Keratinocyte (primary cell): ENCODE data around the gene C19orf25. TPM values are rescaled to one million over a fixed set of nuclear protein-coding genes. Genes with fewer than 3 reads are reported as not detected.

Source experiments
- DNase-seq: peaks from one replicate; pipeline ENCODE4 v3.0.0-alpha.2; 2011; ENCODE audit warnings: low read depth, missing footprints, low spot score
- FAIRE-seq: peaks from 2 replicates; lab custom pipeline; 2011; peaks lifted over from hg19 to GRCh38; lab: Jason Lieb, UNC
- H2AFZ ChIP-seq: 2 replicates; pipeline ENCODE4 v1.6.0; 2012; ENCODE audit warnings: low read length, control low read depth, inconsistent platforms; ENCODE audit not compliant: control insufficient read depth
- H3K27ac ChIP-seq: 2 replicates; pipeline ENCODE4 v1.5.1; 2011; ENCODE audit warnings: low read length; ENCODE audit not compliant: control insufficient read depth, insufficient read depth
- H3K27me3 ChIP-seq: 3 replicates; pipeline ENCODE4 v1.6.0; 2011; ENCODE audit warnings: low read length; ENCODE audit not compliant: control insufficient read depth, insufficient read depth; ENCODE audit errors: extremely low read depth
- H3K36me3 ChIP-seq, 2 experiments: 2 replicates in 1 of 2; 3 replicates in 1 of 2; pipeline ENCODE4 v1.5.1; 2011; ENCODE audit warnings: low read length in 2 of 2, mild to moderate bottlenecking in 1 of 2; ENCODE audit not compliant: control insufficient read depth in 2 of 2, insufficient read depth in 2 of 2; ENCODE audit errors: extremely low read depth in 1 of 2
- H3K4me1 ChIP-seq: 3 replicates; pipeline ENCODE4 v1.5.1; 2011; ENCODE audit warnings: low read length; ENCODE audit not compliant: control insufficient read depth, insufficient read depth; ENCODE audit errors: extremely low read depth
- H3K4me2 ChIP-seq: 3 replicates; pipeline ENCODE4 v1.6.0; 2011; ENCODE audit warnings: low read depth, low read length; ENCODE audit not compliant: control insufficient read depth, insufficient read depth; ENCODE audit errors: extremely low read depth
- H3K4me3 ChIP-seq, 3 experiments: fragments of 200-600 bp in 1 of 3; sonication (generic) in 1 of 3; 2 replicates in 2 of 3; 3 replicates in 1 of 3; pipeline ENCODE4 v1.5.1; 2011 to 2016; ENCODE audit warnings: low read length in 3 of 3, mild to moderate bottlenecking in 3 of 3, control low read depth in 2 of 3, inconsistent platforms in 1 of 3, low read depth in 1 of 3, mixed read lengths in 1 of 3, mixed run types in 1 of 3, moderate library complexity in 1 of 3; ENCODE audit not compliant: control insufficient read depth in 2 of 3, insufficient read depth in 2 of 3; ENCODE audit errors: extremely low read depth in 1 of 3
- H3K79me2 ChIP-seq: 2 replicates; pipeline ENCODE4 v1.6.0; 2012; ENCODE audit warnings: low read length; ENCODE audit not compliant: control insufficient read depth, insufficient read depth
- H3K9ac ChIP-seq: 3 replicates; pipeline ENCODE4 v1.6.0; 2011; ENCODE audit warnings: low read length; ENCODE audit not compliant: control insufficient read depth, insufficient read depth; ENCODE audit errors: extremely low read depth
- H3K9me1 ChIP-seq: 3 replicates; pipeline ENCODE4 v1.6.0; 2011; ENCODE audit warnings: low read length; ENCODE audit not compliant: control insufficient read depth, insufficient read depth; ENCODE audit errors: extremely low read depth
- H3K9me3 ChIP-seq: 2 replicates; pipeline ENCODE4 v1.5.1; 2012; ENCODE audit warnings: low read depth, low read length; ENCODE audit not compliant: control insufficient read depth
- H4K20me1 ChIP-seq: 3 replicates; pipeline ENCODE4 v1.6.0; 2011; ENCODE audit warnings: low read length; ENCODE audit not compliant: control insufficient read depth, insufficient read depth; ENCODE audit errors: extremely low read depth
- CTCF ChIP-seq, 3 experiments: IDR thresholded peaks in 1 of 3; conservative IDR thresholded peaks in 1 of 3; optimal IDR thresholded peaks in 1 of 3; 2 replicates in 2 of 3; 3 replicates in 1 of 3; pipeline versions ENCODE3 to v1.5.1; 2011; ENCODE audit warnings: low read length in 3 of 3, mild to moderate bottlenecking in 3 of 3, moderate library complexity in 2 of 3, control low read depth in 1 of 3, inconsistent platforms in 1 of 3; ENCODE audit not compliant: insufficient read depth in 2 of 3; ENCODE audit errors: extremely low read depth in 1 of 3
- EZH2 ChIP-seq: IDR thresholded peaks from one replicate; pipeline ENCODE4 v1.6.1; 2012; ENCODE audit warnings: inconsistent platforms, mild to moderate bottlenecking, low read length, moderate library complexity
- dilution Hi-C: fragments of 300-500 bp; cut with MboI; formaldehyde crosslinking; loops from one replicate; pipeline ENCODE4 v1.7.0; 2020; ENCODE audit warnings: low sequenced_read_pairs; ENCODE audit not compliant: extremely low pct_ligation_motif_present
- polyA plus RNA-seq, 5 experiments: library from polyadenylated mRNA; depleted of rRNA in 3 of 5; stranded (reverse) in 3 of 5; stranded (forward) in 1 of 5; unstranded in 1 of 5; fragments of >200 nt; gene quantifications; 1 replicate in 1 of 5; 2 replicates in 3 of 5; 3 replicates in 1 of 5; pipeline versions ENCODE4 v1.2.1 to v1.2.3, GENCODE V29; 2011 to 2012; ENCODE audit warnings: missing spikeins in 2 of 5, low read depth in 1 of 5, low replicate concordance in 1 of 5

C19orf25 gene
- polyA plus RNA-seq, 1 donor (not counting 4 experiments of a cell fraction or from before 2014, with no cell fraction given): 11.2 TPM

DNA sequence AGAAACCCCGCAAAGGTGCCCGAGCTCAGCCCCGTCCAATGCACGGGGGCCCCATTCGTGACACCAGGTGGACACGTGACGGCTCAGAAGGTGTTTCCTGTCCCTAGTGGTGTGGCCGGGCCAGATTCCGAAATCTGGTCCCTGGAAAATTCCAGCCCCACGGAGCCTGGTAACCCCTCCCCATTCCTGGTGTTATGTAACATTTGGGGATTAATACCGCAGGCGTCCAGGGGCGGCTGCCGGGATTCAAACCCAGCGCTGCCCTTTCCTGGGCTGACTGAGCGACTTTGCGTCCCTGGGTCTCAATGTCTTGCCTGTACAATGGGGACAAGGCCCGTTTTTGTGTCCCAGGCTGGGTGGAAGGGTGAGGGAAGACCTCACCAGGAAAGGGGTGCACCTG, 43.8 kb upstream of the C19orf25 start:
- dilution Hi-C loops: no loop called here

DNA sequence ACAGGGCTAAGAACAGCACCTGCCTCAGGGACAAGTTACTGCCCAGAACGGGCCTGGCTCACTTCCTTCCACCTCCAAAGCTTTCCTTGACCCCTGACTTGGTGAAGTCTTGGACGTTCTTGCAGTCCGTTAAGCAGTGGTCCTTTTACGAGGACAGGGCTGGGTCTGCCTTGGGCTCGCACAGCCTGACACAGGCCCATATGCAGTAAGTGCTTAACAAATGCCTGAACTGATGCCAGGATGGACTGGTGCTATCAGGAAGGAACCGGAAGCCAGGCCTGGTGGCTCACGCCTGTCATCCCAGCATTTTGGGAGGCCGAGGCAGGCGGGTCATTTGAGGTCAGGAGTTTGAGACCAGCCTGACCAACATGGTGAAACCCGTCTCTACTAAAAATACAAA, 43.0 kb upstream of the C19orf25 start:
- no peak overlapping the region for H3K4me2 ChIP-seq
- H2AFZ ChIP-seq: no peak overlapping the region
- H3K27me3 ChIP-seq: peaks cover 37% of the 10 kb centered on the region
- H3K4me3 ChIP-seq: no peak overlapping the region
- H3K9ac ChIP-seq: no peak overlapping the region
- no peaks in the 10 kb centered on the region for H3K9me1 ChIP-seq
- no peak for FAIRE-seq
- no peaks in the 10 kb centered on the region for H3K4me1 ChIP-seq
- H4K20me1 ChIP-seq: peaks cover 2% of the 10 kb centered on the region
- no peaks in the 10 kb centered on the region for H3K36me3 ChIP-seq
- DNase-seq: no peak
- no peaks in the 10 kb centered on the region for H3K79me2 ChIP-seq
- dilution Hi-C loops: no loop called here
- H3K27ac ChIP-seq: no peak overlapping the region
- no peaks in the 10 kb centered on the region for H3K9me3 ChIP-seq
- TF ChIP-seq EZH2: no peak
- TF ChIP-seq CTCF (optimal IDR thresholded peaks at IDR 0.05 in 1 of 3, IDR thresholded peaks at IDR 0.05 in 1 of 3, conservative IDR thresholded peaks at IDR 0.05 in 1 of 3; ENCODE audit: extremely low read depth in 1 of 3, insufficient read depth in 2 of 3, low read length in 3 of 3): no peak

More for the DNA sequence above, 43.8 kb upstream of the C19orf25 start:
- Histone ChIP-seq H4K20me1 (peaks cover 2% of the 10 kb centered on the region), H3K4me2 (no peak overlapping the region), H3K27ac (no peak overlapping the region), H2AFZ (no peak overlapping the region), H3K9me3 (no peaks in the 10 kb centered on the region), H3K27me3 (peaks cover 37% of the 10 kb centered on the region), H3K9ac (no peak overlapping the region), H3K36me3 (no peaks in the 10 kb centered on the region), H3K79me2 (no peaks in the 10 kb centered on the region), H3K9me1 (no peaks in the 10 kb centered on the region), H3K4me1 (no peaks in the 10 kb centered on the region), H3K4me3 (no peak overlapping the region)
- TF ChIP-seq EZH2 (no peak), CTCF (optimal IDR thresholded peaks at IDR 0.05 in 1 of 3, IDR thresholded peaks at IDR 0.05 in 1 of 3, conservative IDR thresholded peaks at IDR 0.05 in 1 of 3; ENCODE audit: extremely low read depth in 1 of 3, insufficient read depth in 2 of 3, low read length in 3 of 3) (no peak)
- DNase-seq (no peak), FAIRE-seq (no peak)
